ENCODE data around the gene CHID1.

CHID1 gene

GRCh38 chr11:932435-932834 lies 21.8 kb upstream of the CHID1 start:
- peaks cover 33% of the 10 kb centered on the region for H3K4me1 ChIP-seq (ENCODE audit: control insufficient read depth, insufficient read depth, low read length)
- peaks cover 17% of the 10 kb centered on the region; the same call in 1 of the 2 replicates for H3K36me3 ChIP-seq (ENCODE audit: control insufficient read depth, insufficient read depth, low read length)

GRCh38 chr11:931385-931784 lies 20.8 kb upstream of the CHID1 start:
- no peak overlapping the region for H3K4me3 ChIP-seq (ENCODE audit: low read depth, low read length)
- H3K9me3 ChIP-seq (ENCODE audit: control insufficient read depth, insufficient read depth, low read length): no peaks in the 10 kb centered on the region
- no peak overlapping the region for H3K27ac ChIP-seq (ENCODE audit: low read depth, low read length)
- H3K9ac ChIP-seq (ENCODE audit: low read depth, low read length): no peak overlapping the region
- H3K4me1 ChIP-seq (ENCODE audit: control insufficient read depth, insufficient read depth, low read length): peaks cover 36% of the 10 kb centered on the region
- H3K36me3 ChIP-seq (ENCODE audit: control insufficient read depth, insufficient read depth, low read length): peaks cover 21% of the 10 kb centered on the region
- no peaks in the 10 kb centered on the region for H3K27me3 ChIP-seq (ENCODE audit: control insufficient read depth, insufficient read depth, low read length)

More at GRCh38 chr11:932435-932834, 21.8 kb upstream of the CHID1 start:
- Histone ChIP-seq H3K9me3 (ENCODE audit: control insufficient read depth, insufficient read depth, low read length) (no peaks in the 10 kb centered on the region), H3K9ac (ENCODE audit: low read depth, low read length) (no peak overlapping the region), H3K27me3 (ENCODE audit: control insufficient read depth, insufficient read depth, low read length) (no peaks in the 10 kb centered on the region), H3K4me3 (ENCODE audit: low read depth, low read length) (no peak overlapping the region), H3K27ac (ENCODE audit: low read depth, low read length) (no peak overlapping the region)

GRCh38 chr11:929405-929804 lies 18.8 kb upstream of the CHID1 start:
- Histone ChIP-seq H3K27ac (ENCODE audit: low read depth, low read length) (no peak overlapping the region), H3K9me3 (ENCODE audit: control insufficient read depth, insufficient read depth, low read length) (no peaks in the 10 kb centered on the region), H3K27me3 (ENCODE audit: control insufficient read depth, insufficient read depth, low read length) (no peaks in the 10 kb centered on the region), H3K36me3 (ENCODE audit: control insufficient read depth, insufficient read depth, low read length) (peaks cover 21% of the 10 kb centered on the region), H3K4me1 (ENCODE audit: control insufficient read depth, insufficient read depth, low read length) (peaks cover 36% of the 10 kb centered on the region), H3K4me3 (ENCODE audit: low read depth, low read length) (no peak overlapping the region), H3K9ac (ENCODE audit: low read depth, low read length) (no peak overlapping the region)

- Histone ChIP-seq H3K9ac (ENCODE audit: low read depth, low read length) (no peak overlapping the region), H3K9me3 (ENCODE audit: control insufficient read depth, insufficient read depth, low read length) (no peaks in the 10 kb centered on the region)
These were observed 18.2 kb upstream of the CHID1 start for GRCh38 chr11:928786-929185.

GRCh38 chr11:927871-928270 lies 17.3 kb upstream of the CHID1 start:
- H3K4me1 ChIP-seq (ENCODE audit: control insufficient read depth, insufficient read depth, low read length): peaks cover 22% of the 10 kb centered on the region
- no peak overlapping the region for H3K4me3 ChIP-seq (ENCODE audit: low read depth, low read length)

More at GRCh38 chr11:928786-929185, 18.2 kb upstream of the CHID1 start:
- peaks cover 30% of the 10 kb centered on the region for H3K4me1 ChIP-seq (ENCODE audit: control insufficient read depth, insufficient read depth, low read length)
- no peak overlapping the region for H3K4me3 ChIP-seq (ENCODE audit: low read depth, low read length)
- no peaks in the 10 kb centered on the region for H3K27me3 ChIP-seq (ENCODE audit: control insufficient read depth, insufficient read depth, low read length)
- H3K36me3 ChIP-seq (ENCODE audit: control insufficient read depth, insufficient read depth, low read length): peaks cover 21% of the 10 kb centered on the region
- H3K27ac ChIP-seq (ENCODE audit: low read depth, low read length): no peak overlapping the region

GRCh38 chr11:926341-926916 lies 15.8 kb upstream of the CHID1 start:
- Histone ChIP-seq H3K4me1 (ENCODE audit: control insufficient read depth, insufficient read depth, low read length) (peaks cover 12% of the 10 kb centered on the region), H3K36me3 (ENCODE audit: control insufficient read depth, insufficient read depth, low read length) (peaks cover 21% of the 10 kb centered on the region), H3K27ac (ENCODE audit: low read depth, low read length) (peak overlapping the region; percentile 46), H3K9ac (ENCODE audit: low read depth, low read length) (peak overlapping the region; percentile 42; the same call in 1 of the 2 replicates), H3K9me3 (ENCODE audit: control insufficient read depth, insufficient read depth, low read length) (no peaks in the 10 kb centered on the region), H3K4me3 (ENCODE audit: low read depth, low read length) (peak overlapping the region; percentile 72), H3K27me3 (ENCODE audit: control insufficient read depth, insufficient read depth, low read length) (no peaks in the 10 kb centered on the region)

More at GRCh38 chr11:927871-928270, 17.3 kb upstream of the CHID1 start:
- Histone ChIP-seq H3K9me3 (ENCODE audit: control insufficient read depth, insufficient read depth, low read length) (no peaks in the 10 kb centered on the region), H3K27me3 (ENCODE audit: control insufficient read depth, insufficient read depth, low read length) (no peaks in the 10 kb centered on the region), H3K9ac (ENCODE audit: low read depth, low read length) (no peak overlapping the region), H3K36me3 (ENCODE audit: control insufficient read depth, insufficient read depth, low read length) (peaks cover 21% of the 10 kb centered on the region), H3K27ac (ENCODE audit: low read depth, low read length) (no peak overlapping the region)

- Histone ChIP-seq H3K4me1 (ENCODE audit: control insufficient read depth, insufficient read depth, low read length) (peaks cover 6% of the 10 kb centered on the region; the same call in 1 of the 2 replicates), H3K27ac (ENCODE audit: low read depth, low read length) (peak within 1 kb of the TSS; percentile 80), H3K36me3 (ENCODE audit: control insufficient read depth, insufficient read depth, low read length) (peaks cover 21% of the 10 kb centered on the region), H3K9ac (ENCODE audit: low read depth, low read length) (peak within 1 kb of the TSS; percentile 42; the same call in 1 of the 2 replicates), H3K9me3 (ENCODE audit: control insufficient read depth, insufficient read depth, low read length) (no peaks in the 10 kb centered on the region), H3K27me3 (ENCODE audit: control insufficient read depth, insufficient read depth, low read length) (no peaks in the 10 kb centered on the region), H3K4me3 (ENCODE audit: low read depth, low read length) (peak within 1 kb of the TSS; percentile 72)
These were observed 15.1 kb upstream of the CHID1 start, which contains the start of gene AP2A2 for GRCh38 chr11:925496-926301. AP2A2 (plus strand) TSS chr11:925870; CDS start chr11:926022, 152 bp downstream.

GRCh38 chr11:925158-925495 lies 14.5 kb upstream of the CHID1 start:
- H3K9ac ChIP-seq (ENCODE audit: low read depth, low read length): no peak overlapping the region

GRCh38 chr11:924406-925157 lies 14.0 kb upstream of the CHID1 start:
- Histone ChIP-seq H3K9me3 (ENCODE audit: control insufficient read depth, insufficient read depth, low read length) (no peaks in the 10 kb centered on the region), H3K27ac (ENCODE audit: low read depth, low read length) (no peak overlapping the region), H3K27me3 (ENCODE audit: control insufficient read depth, insufficient read depth, low read length) (no peaks in the 10 kb centered on the region), H3K9ac (ENCODE audit: low read depth, low read length) (no peak overlapping the region), H3K4me3 (ENCODE audit: low read depth, low read length) (no peak overlapping the region), H3K4me1 (ENCODE audit: control insufficient read depth, insufficient read depth, low read length) (peaks cover 6% of the 10 kb centered on the region; the same call in 1 of the 2 replicates), H3K36me3 (ENCODE audit: control insufficient read depth, insufficient read depth, low read length) (peaks cover 21% of the 10 kb centered on the region)

More at GRCh38 chr11:925158-925495, 14.5 kb upstream of the CHID1 start:
- Histone ChIP-seq H3K4me3 (ENCODE audit: low read depth, low read length) (peak overlapping the region; percentile 33; the same call in 1 of the 2 replicates), H3K36me3 (ENCODE audit: control insufficient read depth, insufficient read depth, low read length) (peaks cover 21% of the 10 kb centered on the region), H3K27me3 (ENCODE audit: control insufficient read depth, insufficient read depth, low read length) (no peaks in the 10 kb centered on the region), H3K9me3 (ENCODE audit: control insufficient read depth, insufficient read depth, low read length) (no peaks in the 10 kb centered on the region), H3K27ac (ENCODE audit: low read depth, low read length) (no peak overlapping the region), H3K4me1 (ENCODE audit: control insufficient read depth, insufficient read depth, low read length) (peaks cover 6% of the 10 kb centered on the region; the same call in 1 of the 2 replicates)

GRCh38 chr11:923691-924405 lies 13.2 kb upstream of the CHID1 start:
- no peaks in the 10 kb centered on the region for H3K9me3 ChIP-seq (ENCODE audit: control insufficient read depth, insufficient read depth, low read length)
- no peak overlapping the region for H3K9ac ChIP-seq (ENCODE audit: low read depth, low read length)
- peaks cover 6% of the 10 kb centered on the region; the same call in 1 of the 2 replicates for H3K4me1 ChIP-seq (ENCODE audit: control insufficient read depth, insufficient read depth, low read length)
- no peak overlapping the region for H3K4me3 ChIP-seq (ENCODE audit: low read depth, low read length)
- H3K27ac ChIP-seq (ENCODE audit: low read depth, low read length): no peak overlapping the region
- peaks cover 16% of the 10 kb centered on the region for H3K36me3 ChIP-seq (ENCODE audit: control insufficient read depth, insufficient read depth, low read length)
- H3K27me3 ChIP-seq (ENCODE audit: control insufficient read depth, insufficient read depth, low read length): no peaks in the 10 kb centered on the region

Data from HUES48 (cell line).